GM23338 (cell line): ENCODE data around the gene DGKB.

Experiments
- CREB1 ChIP-seq: fragments of 250-450 bp; sonication (Bioruptor Pico); IDR thresholded peaks from 2 replicates; pipeline ENCODE4 v1.5.0; 2020; ENCODE audit warnings: low read depth, mild to moderate bottlenecking, moderate library complexity
- CTCF ChIP-seq, 2 experiments: fragments of 200-600 bp in 1 of 2; sonication (generic) in 1 of 2; conservative IDR thresholded peaks; 2 replicates each; pipeline versions ENCODE4 v1.5.1 to v1.6.1; 2016 to 2017; ENCODE audit warnings: antibody characterized with exemption in 2 of 2, low read depth in 2 of 2, mild to moderate bottlenecking in 2 of 2, moderate library complexity in 1 of 2
- POLR2AphosphoS5 ChIP-seq: IDR thresholded peaks from 2 replicates; pipeline ENCODE4 v1.6.1; 2016; ENCODE audit warnings: antibody characterized with exemption, low read depth
- REST ChIP-seq: IDR thresholded peaks from one replicate; pipeline ENCODE4 v1.6.1; 2018; ENCODE audit warnings: antibody characterized with exemption; ENCODE audit not compliant: unreplicated experiment
- ZNF114 ChIP-seq: fragments of 250-450 bp; sonication (Bioruptor Pico); IDR thresholded peaks from 2 replicates; pipeline ENCODE4 v1.5.0; 2020; ENCODE audit warnings: mild to moderate bottlenecking, moderate library complexity

DNA sequence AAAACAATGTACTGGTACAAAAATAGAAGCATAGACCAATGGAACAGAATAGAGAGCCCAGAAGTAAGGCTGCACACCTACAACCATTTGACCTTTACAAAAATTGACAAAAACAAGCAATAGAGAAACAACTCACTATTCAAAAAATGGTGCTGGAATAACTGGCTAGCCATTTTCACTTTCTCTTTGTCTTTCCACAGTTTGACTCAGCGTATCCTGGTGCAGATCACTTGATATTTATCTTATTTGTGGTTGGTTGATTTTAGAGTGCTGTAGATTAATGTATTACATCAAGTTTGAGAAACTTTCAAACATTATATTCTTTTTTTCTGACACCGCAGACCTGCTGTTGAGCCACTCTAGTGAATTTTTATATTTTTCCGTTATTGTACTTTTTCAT is 381.4 kb downstream of the DGKB start:
- TF ChIP-seq CTCF (conservative IDR thresholded peaks at IDR 0.05; ENCODE audit: low read depth in 2 of 2) (no peak), POLR2AphosphoS5 (no peak), CREB1 (no peak), REST (no peak), ZNF114 (no peak)
